Right atrium auricular region (tissue), 2 donors: ENCODE results near the gene CALHM5. TPM values are rescaled to one million over a fixed set of nuclear protein-coding genes. Genes with fewer than 3 reads are reported as not detected.
A peak's percentile ranks its signal among the peaks of the same experiment; 100 is the strongest.

Source experiments
- DNase-seq: peaks from one replicate; pipeline ENCODE4 v3.0.0-alpha.2; 2019; ENCODE audit warnings: low spot score
- H3K27ac ChIP-seq, 2 donors: fragments of 200-600 bp; sonication (generic); 1 replicate in 1 of 2; 2 replicates in 1 of 2; pipeline ENCODE4 v1.5.1; 2016 to 2019
- H3K27me3 ChIP-seq, 2 donors: fragments of 200-600 bp; sonication (generic); one replicate each; pipeline versions ENCODE4 v1.5.1 to v1.6.0; 2017 to 2019
- H3K36me3 ChIP-seq: fragments of 200-600 bp; sonication (generic); one replicate; pipeline ENCODE4 v1.5.1; 2016
- H3K4me1 ChIP-seq, 2 donors: fragments of 200-600 bp; sonication (generic); one replicate each; pipeline versions ENCODE4 v1.5.1 to v1.6.0; 2017 to 2019
- H3K4me3 ChIP-seq, 2 donors: fragments of 200-600 bp; sonication (generic); 1 replicate in 1 of 2; 2 replicates in 1 of 2; pipeline ENCODE4 v1.5.1; 2017 to 2019; ENCODE audit warnings: mild to moderate bottlenecking in 1 of 2, moderate library complexity in 1 of 2
- H3K9me3 ChIP-seq, 2 donors: fragments of 200-600 bp; sonication (generic); one replicate each; pipeline ENCODE4 v1.5.1; 2019
- CTCF ChIP-seq, 2 donors: fragments of 200-600 bp; sonication (generic); IDR thresholded peaks; one replicate each; pipeline ENCODE4 v1.5.1; 2019; ENCODE audit warnings: antibody characterized with exemption in 2 of 2
- total RNA-seq, 2 donors: library from RNA; depleted of rRNA; stranded (reverse); fragments of >200 nt; gene quantifications; one replicate each; pipeline ENCODE4 v1.1.0, GENCODE V29; 2016

Gene CALHM5
- 1 to 10 TPM; 2.3 to 3.4 TPM for total RNA-seq

GRCh38 chr6:116511424-116512110 lies at the start of gene CALHM5:
CALHM5 (plus strand) TSS chr6:116511639; CDS start chr6:116511697, 58 bp downstream.
- H3K9me3 ChIP-seq: no peaks in the 10 kb centered on the region

GRCh38 chr6:116461932-116462885 lies 49.2 kb upstream of the CALHM5 start:
- Histone ChIP-seq H3K36me3 (no peaks in the 10 kb centered on the region), H3K9me3 (no peaks in the 10 kb centered on the region), H3K27ac (peak overlapping the region in 1 of 2 donors; percentile 26), H3K4me1 (no peaks in the 10 kb centered on the region), H3K4me3 (peak overlapping the region; percentile 21 to 57), H3K27me3 (no peaks in the 10 kb centered on the region)
- no peak for DNase-seq
- TF ChIP-seq CTCF (IDR thresholded peaks at IDR 0.05): peak in 1 of 2 donors; percentile 16

More at GRCh38 chr6:116511424-116512110, at the start of gene CALHM5:
- Histone ChIP-seq H3K27ac (peak within 1 kb of the TSS; percentile 80 to 88), H3K27me3 (no peaks in the 10 kb centered on the region), H3K36me3 (peaks cover 10% of the 10 kb centered on the region), H3K4me3 (peak within 1 kb of the TSS; percentile 34 to 51), H3K4me1 (no peaks in the 10 kb centered on the region)
- DNase-seq: peak; percentile 79
- peak; percentile 30 to 73 for TF ChIP-seq CTCF (IDR thresholded peaks at IDR 0.05)

DNA sequence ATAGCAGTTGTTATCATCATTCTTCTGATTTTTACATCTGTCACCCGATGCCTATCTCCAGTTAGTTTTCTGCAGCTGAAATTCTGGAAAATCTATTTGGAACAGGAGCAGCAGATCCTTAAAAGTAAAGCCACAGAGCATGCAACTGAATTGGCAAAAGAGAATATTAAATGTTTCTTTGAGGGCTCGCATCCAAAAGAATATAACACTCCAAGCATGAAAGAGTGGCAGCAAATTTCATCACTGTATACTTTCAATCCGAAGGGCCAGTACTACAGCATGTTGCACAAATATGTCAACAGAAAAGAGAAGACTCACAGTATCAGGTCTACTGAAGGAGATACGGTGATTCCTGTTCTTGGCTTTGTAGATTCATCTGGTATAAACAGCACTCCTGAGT lies 48.1 kb upstream of the CALHM5 start:
- TF ChIP-seq CTCF (IDR thresholded peaks at IDR 0.05): no peak
- H3K36me3 ChIP-seq: no peaks in the 10 kb centered on the region
- H3K4me3 ChIP-seq: no peak overlapping the region
- no peaks in the 10 kb centered on the region for H3K27me3 ChIP-seq
- H3K4me1 ChIP-seq: no peaks in the 10 kb centered on the region
- no peaks in the 10 kb centered on the region for H3K9me3 ChIP-seq
- no peak for DNase-seq
- no peak overlapping the region for H3K27ac ChIP-seq

DNA sequence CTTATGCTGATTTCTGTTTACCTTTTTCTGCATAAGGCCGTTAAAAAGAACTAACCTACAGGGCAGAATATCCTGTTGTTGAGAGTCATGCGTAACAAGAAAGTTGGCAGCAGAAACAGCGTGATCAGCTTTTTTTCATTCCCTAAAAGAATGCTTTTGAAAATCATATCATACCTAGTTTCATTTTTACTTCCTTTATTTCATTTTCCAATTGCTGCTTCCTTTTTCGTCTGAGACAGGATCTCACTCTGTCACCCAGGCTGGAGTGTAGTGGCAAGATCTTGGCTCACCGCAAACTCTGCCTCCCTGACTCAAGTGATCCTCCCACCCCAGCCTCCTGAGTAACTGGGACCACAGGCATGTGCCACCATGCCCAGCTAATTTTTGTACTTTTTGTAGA lies 46.2 kb upstream of the CALHM5 start:
- H3K27me3 ChIP-seq: no peaks in the 10 kb centered on the region
- H3K9me3 ChIP-seq: no peaks in the 10 kb centered on the region
- no peaks in the 10 kb centered on the region for H3K36me3 ChIP-seq
- H3K27ac ChIP-seq: no peak overlapping the region
- no peak overlapping the region for H3K4me3 ChIP-seq
- peaks cover 0 to 7% of the 10 kb centered on the region in 2 donors for H3K4me1 ChIP-seq
- no peak for DNase-seq
- no peak for TF ChIP-seq CTCF (IDR thresholded peaks at IDR 0.05)

- TF ChIP-seq CTCF (IDR thresholded peaks at IDR 0.05): no peak
- DNase-seq: no peak
- Histone ChIP-seq H3K9me3 (no peaks in the 10 kb centered on the region), H3K27ac (no peak overlapping the region), H3K27me3 (no peaks in the 10 kb centered on the region), H3K4me1 (peaks cover 0 to 7% of the 10 kb centered on the region in 2 donors), H3K36me3 (no peaks in the 10 kb centered on the region), H3K4me3 (no peak overlapping the region)
Measured at GRCh38 chr6:116467096-116467495, 44.3 kb upstream of the CALHM5 start.
